Stimulated activated CD4-positive, alpha-beta T cell treated with anti-CD3 and anti-CD28 coated beads, TNF-alpha, amount 100 ng/mL, for 4 hours (primary cell): ENCODE data around the gene PHACTR2.

Experiments used
- DNase-seq, 3 experiments: peaks; one replicate each; pipeline ENCODE4 v3.0.0-alpha.2; 2020; ENCODE audit warnings: low read depth in 3 of 3

PHACTR2 gene

DNA sequence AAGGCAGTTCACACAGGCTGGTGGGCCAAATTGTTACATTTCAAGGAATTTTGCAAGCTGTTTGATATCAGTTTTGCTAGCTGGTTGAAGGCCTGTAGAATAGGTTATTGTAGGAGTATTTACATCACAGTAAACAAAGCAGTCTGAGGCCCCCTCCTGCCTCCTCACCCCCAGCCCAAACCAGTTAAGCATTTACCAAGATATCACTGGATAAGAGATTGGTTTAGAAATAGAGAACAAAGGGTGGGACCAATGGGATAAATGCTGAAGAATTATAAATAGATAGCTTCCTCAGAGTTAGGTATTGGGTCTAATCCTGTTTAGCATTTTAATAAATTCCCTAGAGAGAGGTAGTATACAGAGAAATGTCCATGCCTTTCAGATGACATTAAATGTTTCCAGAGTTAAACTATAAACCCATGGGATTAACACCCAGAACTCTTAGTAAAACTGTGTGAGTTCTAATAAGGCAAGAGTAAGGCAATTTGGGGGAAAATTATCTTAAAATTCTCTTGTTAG is 2.3 kb upstream of the PHACTR2 start:
- no peak for DNase-seq

DNA sequence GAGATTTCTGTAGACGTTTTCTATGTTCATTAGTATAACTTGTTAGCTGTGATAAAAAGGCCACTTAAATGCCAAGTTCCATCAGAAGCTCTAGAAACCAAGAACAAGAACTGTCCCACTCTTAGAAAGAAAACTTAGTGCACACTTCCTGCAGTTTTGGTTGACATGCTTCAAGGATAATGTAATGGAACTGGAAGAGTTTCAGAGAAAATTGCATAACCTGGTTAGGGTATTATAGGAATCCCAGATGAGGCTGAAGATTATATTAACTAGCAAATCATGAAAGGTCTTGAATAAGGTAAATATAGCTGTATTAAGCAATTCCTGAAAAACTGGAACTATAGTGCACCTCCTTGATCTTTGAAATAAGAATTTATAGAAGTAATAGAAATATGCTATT is 1.8 kb upstream of the PHACTR2 start:
- DNase-seq = no peak

DNA sequence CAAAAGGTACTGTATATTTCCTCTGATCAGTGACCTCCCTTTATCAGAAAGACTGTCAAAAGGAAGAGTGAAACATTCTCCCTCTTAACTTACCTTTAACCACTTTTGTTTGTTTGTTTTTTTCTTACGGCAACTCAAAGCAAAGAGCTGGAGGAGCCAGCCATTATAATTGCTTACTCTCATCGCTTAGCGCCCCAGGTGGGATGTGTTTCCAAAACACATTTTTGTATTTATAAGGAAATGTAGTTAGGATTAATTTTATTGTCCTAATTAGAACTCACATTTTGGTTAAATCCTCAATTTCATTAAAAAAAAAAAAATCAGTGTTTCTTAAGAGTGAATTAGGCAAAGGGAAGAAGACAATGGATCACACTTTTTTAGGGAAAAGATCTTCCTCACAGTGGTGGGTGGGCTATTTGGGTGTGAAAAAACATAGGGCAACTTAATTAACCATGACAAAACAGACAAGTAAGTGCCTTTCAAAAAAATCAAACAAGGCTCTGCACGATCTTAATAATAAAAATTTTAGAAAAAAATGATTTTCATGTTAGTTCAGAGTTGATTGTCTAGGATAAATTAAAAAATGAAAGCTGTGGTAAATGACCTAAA is 1.2 kb upstream of the PHACTR2 start:
- no peak for DNase-seq

DNA sequence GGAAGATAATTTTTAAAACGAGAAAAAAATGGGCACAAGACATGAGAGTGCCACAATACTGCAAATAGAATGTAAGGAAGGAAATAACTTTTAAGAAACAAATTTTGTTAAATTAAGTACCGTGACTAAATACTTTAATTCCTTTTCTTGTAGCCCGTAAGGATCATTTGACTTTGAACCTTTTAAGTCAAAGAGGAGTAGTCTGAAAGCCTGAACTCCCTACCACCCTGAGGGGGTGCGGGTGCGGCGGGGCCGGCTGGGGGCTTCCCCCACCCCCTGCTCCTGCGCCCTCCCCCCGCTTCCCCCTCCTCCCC is 231 bp upstream of the PHACTR2 start:
- DNase-seq = peak in 1 of 3 experiments; percentile 21

DNA sequence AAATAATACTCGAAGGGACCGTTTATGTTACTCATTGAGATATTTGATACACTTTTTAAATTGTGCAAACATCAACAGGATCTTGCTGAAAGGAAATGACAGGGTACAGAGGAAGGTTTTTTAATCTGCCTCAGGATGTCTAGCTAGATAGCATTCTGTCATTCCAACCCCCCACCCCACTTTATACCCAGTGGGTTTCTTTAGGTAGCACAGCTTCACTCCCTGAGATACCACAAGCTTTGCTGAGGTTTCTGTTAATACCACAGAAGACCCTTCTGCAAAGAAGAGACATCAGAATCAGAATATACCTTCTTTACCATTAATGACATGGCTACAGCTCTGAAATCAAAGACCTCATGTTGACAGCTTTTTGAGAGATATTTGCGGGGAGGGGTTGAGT is 1.3 kb downstream of the PHACTR2 start:
- no peak for DNase-seq

DNA sequence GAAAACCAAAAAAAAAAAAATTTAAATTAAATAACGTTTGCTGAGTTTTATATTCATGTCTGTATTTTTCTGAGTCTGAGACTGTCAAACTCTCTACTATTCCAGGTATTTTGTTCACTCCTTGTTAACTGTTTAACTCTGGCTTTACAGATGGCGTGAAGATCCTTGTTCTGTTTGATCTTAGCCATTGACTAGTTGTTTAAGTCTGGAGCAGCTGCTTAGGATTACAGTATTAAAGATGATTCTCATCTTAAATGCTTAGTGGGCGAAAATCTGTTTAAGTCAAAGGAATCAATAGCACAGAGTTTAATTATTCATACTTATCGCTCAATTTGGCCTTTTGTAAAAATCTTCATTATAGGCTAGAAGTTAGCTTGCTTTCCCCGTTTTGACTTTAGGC is 2.4 kb downstream of the PHACTR2 start:
- DNase-seq = no peak

DNA sequence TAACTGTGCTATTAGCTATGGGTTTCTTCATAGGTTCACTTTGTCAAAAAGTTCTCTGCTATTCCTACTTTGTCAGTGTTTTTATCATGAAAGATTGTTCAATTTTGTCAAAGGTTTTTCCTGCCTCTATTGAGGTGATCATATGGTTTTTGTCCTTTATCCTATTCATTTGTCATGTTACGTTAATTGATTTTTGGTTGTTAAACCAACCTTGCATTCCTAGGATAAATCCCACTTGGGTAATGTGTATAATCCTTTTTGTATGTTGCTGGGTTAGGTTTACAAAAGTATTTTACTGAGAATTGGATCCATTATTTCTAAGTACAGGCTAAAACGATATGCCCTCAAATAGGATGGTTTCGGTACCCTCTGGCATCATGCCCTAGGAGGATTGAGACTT is 5.0 kb downstream of the PHACTR2 start:
- no peak for DNase-seq

DNA sequence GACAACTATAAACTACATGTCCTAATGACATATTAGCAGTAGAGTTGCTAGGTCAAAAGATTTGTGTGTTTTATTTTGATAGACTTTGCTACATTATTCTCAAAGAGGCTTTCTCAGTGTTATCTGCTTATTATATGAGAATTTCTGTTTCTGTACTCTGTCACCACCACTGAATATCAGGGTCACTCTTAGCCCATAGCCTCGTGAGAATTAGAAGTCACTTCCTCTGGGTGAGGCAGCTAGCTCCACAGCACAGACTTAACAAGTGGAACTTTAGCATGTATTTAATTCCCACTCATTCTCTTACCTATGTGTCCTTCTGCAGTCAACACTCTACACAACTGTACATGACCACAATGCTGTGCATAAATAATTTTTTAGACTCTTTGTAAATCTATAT is 6.7 kb downstream of the PHACTR2 start:
- DNase-seq = no peak

DNA sequence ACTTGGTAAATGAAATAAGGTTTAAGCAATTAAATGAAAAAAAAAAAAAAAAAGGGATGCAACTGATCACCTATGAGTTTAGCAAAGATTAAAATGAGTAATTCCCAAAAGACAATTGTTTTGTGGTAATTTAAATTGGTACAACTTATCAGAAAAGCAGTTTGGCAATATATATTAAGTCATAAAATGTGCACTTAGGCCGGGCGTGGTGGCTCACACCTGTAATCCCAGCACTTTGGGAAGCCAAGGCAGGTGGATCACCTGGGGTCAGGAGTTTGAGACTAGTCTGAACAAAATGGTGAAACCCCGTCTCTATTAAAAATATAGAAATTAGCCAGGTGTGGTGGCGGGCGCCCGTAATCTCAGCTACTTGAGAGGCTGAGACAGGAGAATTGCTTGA is 7.9 kb downstream of the PHACTR2 start:
- DNase-seq = no peak

DNA sequence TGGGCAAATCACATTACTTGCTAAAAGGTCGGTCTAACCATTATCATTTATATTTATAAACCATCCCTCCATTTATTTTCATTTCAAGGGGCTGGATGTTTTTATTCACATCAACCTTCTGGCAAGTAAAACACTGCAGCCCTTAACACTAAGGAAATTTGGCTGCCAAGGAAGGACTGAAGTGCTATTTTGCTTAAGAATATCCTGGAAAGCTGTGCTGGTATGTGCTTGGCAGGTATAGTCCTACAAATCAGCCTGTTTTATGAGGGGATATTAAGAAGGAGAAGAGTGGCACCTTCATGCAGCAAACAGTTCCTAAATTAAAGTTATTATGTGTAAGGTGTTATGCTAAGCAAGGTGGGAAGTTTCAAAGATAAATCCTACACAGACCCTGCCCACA is 9.8 kb downstream of the PHACTR2 start:
- DNase-seq = no peak

DNA sequence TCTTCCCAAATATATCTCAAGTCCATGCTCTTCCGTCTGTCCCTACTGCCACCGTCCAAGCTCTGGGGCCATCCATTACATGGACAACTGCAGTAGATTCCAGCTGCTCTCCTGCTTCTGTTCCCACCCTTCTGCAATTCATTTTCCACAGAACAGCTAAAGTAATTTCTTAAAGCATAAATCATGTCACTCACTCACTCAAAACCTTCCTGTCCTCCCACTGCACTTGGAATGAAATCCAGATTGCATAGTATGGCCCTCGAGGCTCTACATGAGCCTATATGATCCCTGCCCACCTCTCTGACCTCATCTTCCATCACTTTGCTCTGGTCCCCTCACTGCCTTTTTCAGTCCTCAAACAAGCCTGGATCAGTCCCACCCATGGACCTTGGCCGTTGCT is 10.9 kb downstream of the PHACTR2 start:
- no peak for DNase-seq

DNA sequence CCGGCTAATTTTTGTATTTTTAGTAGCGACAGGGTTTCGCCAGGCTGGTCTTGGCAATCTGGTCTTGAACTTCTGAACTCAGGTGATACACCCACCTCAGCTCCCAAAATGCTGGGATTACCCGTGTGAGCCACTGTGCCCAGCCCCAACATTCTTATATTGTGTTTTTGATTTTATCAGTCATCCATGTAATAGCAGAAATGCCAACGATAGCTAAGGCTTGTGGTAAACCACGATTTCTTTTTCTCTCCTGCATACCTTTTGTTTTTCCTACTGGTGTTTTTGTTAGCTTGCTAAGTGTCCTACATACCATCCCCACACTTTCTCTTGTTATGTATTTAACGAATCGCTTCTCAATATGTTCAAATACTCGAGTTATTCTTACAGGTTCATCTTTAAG is 12.1 kb downstream of the PHACTR2 start:
- no peak for DNase-seq

DNA sequence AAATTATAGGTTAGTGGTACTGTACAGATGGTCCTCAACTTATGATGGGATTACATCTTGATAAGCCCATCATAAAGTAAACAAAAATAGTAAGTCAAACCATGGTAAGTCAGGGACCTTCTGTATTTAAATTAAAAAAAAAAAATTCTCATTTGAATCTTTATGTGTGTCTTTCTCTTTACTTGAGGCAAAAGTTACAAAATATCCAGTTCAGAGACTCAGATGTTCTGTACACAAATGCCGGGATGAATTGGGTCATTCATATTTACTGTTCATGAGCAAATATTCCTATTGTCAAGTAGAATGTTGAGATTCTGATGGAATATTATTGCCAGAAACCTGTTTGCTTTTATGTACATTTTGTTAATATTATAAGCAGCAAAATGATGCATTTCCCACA is 13.4 kb downstream of the PHACTR2 start:
- DNase-seq = no peak

DNA sequence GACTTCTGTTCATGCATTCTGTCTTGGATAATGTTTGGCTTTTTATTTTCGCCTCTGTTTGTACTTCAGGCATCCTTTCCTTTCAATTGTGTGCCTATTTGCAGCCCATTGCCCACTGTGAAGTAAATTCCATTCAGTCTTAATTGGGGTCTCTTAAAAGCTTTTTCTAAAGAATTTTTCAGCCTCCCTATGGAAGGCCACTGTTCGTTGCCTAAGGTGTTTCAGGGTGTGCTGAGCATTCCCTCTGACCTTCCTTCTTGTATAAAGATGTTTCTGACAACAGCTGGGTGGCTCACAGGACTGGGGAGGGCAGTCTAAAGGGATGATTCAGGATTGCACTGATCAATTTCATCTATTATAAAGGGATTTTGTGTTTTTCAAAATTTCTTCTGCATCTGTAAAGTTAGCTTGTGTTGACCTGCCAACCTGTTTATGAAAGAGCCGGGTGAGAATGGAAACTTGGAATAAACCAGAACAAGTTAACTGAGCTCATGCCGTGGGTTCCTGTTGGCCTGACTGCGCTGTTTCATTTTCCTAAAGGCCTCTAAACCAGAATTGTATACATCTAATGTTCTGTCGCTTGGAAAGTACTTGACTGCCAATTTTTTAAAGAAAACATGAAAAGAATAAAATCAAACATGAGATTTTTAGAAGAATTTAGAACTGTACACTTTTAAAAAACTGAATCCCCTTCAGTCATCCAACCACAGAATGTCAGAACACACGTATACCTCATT is 14.3 kb downstream of the PHACTR2 start:
- DNase-seq = no peak

DNA sequence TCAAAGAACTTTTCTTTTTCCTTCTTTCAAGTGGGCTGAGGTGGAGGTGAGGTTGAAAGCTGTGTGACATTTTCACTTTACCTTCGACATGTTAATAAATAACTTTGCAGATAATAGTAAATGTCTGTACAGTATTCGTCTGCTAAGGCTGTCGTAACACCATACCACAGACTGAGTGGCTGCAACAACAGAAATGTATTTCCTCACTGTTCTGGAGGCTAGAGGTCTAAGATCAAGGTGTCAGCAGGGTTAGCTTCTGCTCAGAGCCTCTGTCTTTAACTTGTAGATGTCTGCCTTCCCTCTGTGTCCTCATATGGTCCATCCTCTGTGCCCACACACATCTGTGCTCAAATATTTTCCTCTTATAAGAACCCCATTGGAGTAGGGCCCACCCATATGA is 14.9 kb downstream of the PHACTR2 start:
- no peak for DNase-seq

DNA sequence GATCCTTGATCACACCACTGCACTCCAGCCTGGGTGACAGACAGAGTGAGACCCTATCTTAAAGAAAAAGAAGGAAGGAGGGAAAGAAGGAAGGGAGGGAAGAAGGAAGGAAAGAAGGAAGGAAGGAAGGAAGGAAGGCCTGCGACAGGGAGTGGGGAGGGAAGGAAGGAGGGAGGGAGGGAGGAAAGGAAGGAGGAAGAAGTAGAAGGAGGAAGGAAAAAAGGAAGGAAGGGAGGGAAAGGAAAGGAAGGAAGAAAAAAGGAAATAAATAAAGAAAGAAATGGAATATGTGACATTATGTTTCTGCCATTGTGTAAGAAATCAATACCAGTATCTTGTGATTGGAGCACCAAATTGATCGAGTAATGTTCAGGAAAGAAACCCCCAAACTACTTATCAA is 16.2 kb downstream of the PHACTR2 start:
- DNase-seq = no peak

DNA sequence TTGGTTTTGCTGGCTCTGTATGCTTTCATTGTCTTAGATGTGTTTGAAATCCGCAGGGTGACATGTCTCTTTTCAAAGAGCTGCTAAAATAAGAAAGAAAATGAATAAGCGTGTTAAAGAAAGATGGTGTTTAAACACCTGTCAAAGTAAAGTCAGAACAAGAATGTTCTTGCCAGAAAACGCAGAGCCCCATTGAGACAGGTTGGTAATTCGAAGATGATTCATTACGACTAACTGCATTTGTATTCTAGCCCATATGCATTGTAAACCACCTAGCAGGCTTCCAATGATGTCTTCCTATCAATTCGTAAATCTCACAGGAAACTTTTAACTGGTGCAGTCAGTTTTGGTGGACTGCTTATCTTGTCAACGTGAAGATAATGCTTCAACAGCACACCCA is 16.8 kb downstream of the PHACTR2 start:
- no peak for DNase-seq

DNA sequence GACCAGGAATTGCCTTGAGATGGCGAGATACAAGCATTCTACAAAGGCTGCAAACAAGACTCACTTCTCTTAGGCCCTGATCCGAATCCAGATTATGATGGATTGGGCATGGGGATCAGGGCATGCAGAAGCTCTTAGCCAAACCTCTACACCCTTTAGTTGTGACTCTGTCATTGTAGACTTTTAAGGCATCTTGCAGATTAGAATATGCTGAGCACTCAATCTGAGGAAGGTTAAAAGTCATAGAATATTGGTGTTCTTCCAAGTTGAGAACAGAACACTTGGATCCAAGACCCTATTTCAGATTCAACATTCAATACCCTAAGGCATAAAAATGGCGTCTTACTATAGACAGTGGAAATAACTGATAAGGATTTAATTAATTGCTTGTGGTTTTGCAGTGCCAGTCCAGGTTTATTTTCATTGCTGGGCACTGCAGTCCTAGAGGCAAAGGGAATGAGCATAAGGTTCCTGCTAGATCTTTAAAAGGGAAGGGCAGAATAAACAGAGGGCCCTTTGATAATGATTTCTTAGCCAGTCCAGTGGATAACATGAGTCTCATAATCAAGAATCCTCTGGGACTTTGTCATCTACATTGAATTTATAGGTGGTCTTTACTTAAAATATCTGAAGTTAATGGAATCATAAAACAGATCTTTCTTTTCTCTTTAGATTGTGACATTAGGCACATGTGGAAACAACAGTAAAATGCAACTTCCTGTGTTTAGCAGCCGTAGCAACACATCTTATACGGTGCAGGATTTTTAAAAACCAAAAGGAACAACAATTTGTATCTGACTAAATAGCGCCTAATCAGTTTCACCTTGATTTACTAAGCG is 17.6 kb downstream of the PHACTR2 start:
- DNase-seq = no peak

DNA sequence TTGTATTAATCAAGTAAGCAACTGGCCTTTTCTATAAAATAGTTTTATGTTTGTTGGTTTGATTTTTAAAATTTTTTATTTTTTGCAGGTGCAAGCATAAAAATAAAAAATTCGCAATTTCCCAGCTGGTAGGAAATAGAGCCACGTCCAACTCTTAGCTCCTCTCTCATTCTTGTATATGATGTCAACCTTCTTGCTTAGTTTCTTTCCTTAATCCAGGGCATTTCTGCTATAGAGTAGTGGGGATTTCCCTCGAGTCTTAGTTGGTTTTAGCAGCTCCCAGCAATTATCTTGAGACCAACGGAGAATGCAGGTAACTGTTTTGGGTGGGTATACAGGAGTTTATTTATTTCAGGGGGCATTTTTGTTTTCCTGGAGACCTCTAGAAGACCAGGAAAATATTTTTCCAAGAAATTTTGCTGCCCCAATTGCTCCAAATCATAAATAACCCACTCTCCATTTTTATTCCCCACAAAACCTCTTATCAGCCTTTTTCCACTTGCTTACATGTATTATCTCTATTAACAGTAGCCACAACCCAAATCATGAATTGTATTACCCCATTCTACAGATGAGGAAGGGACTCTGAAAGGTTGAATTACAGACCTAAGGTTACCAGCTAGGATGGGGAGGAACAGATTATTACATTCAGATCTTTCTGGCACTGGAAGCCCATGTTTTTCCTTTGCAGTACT is 18.4 kb downstream of the PHACTR2 start:
- no peak for DNase-seq

DNA sequence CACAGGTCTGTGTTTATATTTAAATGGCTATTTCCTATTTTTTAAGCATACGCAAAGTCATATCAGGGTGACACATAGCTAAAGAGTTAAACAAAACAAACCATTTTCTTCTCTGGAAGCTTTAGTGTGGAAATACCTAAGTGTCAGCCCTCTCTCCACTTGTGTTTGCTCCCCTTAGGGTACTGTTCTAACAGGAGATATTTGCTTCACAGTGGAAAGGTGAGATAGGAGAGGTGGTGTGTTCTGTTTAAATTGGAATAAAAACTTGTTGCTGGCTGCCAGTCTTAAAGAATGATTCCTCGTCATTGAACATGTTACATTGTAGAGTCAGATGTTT is 18.9 kb downstream of the PHACTR2 start:
- no peak for DNase-seq

DNA sequence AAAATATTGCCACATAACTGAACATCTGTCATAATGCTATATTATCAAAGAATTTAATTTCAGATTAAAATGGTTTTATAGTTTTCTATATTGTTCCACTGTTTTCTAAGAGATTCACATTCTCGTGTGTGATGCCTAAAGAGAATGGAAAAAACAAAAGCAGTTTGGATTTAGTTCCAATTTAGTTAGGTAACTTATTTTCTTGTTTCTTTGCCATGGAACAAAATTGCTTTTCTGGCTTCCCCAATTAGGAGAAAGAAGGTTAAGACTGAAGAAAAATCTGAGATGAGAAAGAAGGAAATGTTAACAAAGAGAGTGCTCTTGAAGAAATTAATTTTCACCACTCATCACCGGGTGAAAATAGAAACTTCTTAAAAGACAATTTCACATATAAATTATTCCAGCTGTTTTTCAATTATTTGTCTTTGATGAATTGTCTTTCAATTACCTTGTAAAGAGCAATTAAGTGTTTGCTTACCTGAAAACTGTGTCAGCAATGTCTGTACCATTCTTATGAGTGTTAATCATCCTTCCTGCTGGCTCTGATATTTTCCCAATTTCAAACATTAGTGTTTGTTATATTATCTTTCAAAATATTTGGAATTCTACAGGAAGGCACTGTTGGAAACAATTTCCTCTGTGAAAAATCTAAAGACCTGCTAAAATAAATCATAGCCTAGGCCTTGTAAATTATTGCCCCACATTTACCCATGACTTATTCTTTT is 19.5 kb downstream of the PHACTR2 start:
- DNase-seq = no peak

DNA sequence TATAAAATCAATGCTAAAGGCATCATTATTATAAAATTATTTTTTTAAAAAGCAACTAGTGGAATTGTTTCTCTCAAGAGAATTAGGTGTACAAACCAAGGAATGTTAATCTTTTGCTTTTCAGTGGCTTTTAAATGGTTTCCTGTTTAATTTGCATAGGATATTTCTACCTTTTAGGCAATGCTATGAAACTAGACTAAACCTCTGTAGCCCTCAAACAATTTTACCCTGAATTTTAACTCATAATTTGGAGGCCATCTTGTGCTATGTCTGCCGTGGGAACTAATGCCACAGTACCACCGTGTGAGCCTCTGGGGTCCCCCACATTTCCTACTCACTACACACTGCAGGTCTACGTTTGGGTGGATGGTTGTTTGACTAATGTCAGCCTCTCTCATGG is 20.6 kb downstream of the PHACTR2 start:
- no peak for DNase-seq
